Kidney epithelial cell (primary cell): ENCODE data around the gene ARRDC4. TPM values are rescaled to one million over a fixed set of nuclear protein-coding genes. Genes with fewer than 3 reads are reported as not detected.

ENCODE experiments used
- DNase-seq: peaks from one replicate; pipeline ENCODE4 v3.0.0-alpha.2; 2010; ENCODE audit warnings: low read depth
- H3K27me3 ChIP-seq: 2 replicates; pipeline ENCODE4 v1.6.0; 2011; ENCODE audit warnings: low read length; ENCODE audit not compliant: control insufficient read depth, insufficient read depth
- H3K36me3 ChIP-seq: 2 replicates; pipeline ENCODE4 v1.5.1; 2011; ENCODE audit warnings: low read length; ENCODE audit not compliant: control insufficient read depth, insufficient read depth
- H3K4me3 ChIP-seq: 2 replicates; pipeline ENCODE4 v1.5.1; 2011; ENCODE audit warnings: low read depth, mild to moderate bottlenecking, control low read depth, low read length
- CTCF ChIP-seq: IDR thresholded peaks from 2 replicates; pipeline ENCODE4 v1.5.1; 2011; ENCODE audit warnings: mild to moderate bottlenecking, moderate library complexity, low read length, control low read depth, inconsistent platforms; ENCODE audit not compliant: insufficient read depth, poor library complexity, severe bottlenecking
- total RNA-seq: library from RNA; depleted of rRNA; stranded (reverse); fragments of >200 nt; gene quantifications from 2 replicates; pipeline ENCODE4 v1.2.3, GENCODE V29; 2015

ARRDC4 gene
- total RNA-seq, 1 donor from 2014 or later: 4.4 TPM

- Histone ChIP-seq H3K27me3 (no peaks in the 10 kb centered on the region), H3K4me3 (no peak overlapping the region), H3K36me3 (no peaks in the 10 kb centered on the region)
- no peak for TF ChIP-seq CTCF
- no peak for DNase-seq
Observed at GRCh38 chr15:97976766-97977503, 16.4 kb downstream of the ARRDC4 start.

GRCh38 chr15:97977734-97978133 is 17.2 kb downstream of the ARRDC4 start:
- no peaks in the 10 kb centered on the region for H3K36me3 ChIP-seq
- H3K27me3 ChIP-seq: no peaks in the 10 kb centered on the region
- no peak for DNase-seq
- H3K4me3 ChIP-seq: no peak overlapping the region
- no peak for TF ChIP-seq CTCF

- DNase-seq: no peak
- H3K36me3 ChIP-seq: no peaks in the 10 kb centered on the region
- H3K27me3 ChIP-seq: no peaks in the 10 kb centered on the region
- no peak for TF ChIP-seq CTCF
- no peak overlapping the region for H3K4me3 ChIP-seq
Observed at GRCh38 chr15:97978401-97979139, 18.1 kb downstream of the ARRDC4 start.

GRCh38 chr15:97979140-97979520 is 18.6 kb downstream of the ARRDC4 start:
- TF ChIP-seq CTCF: no peak
- DNase-seq: no peak
- no peaks in the 10 kb centered on the region for H3K27me3 ChIP-seq
- no peaks in the 10 kb centered on the region for H3K36me3 ChIP-seq
- H3K4me3 ChIP-seq: no peak overlapping the region

GRCh38 chr15:97981058-97981457 is 20.6 kb downstream of the ARRDC4 start:
- DNase-seq: no peak
- no peak for TF ChIP-seq CTCF
- Histone ChIP-seq H3K36me3 (no peaks in the 10 kb centered on the region), H3K4me3 (no peak overlapping the region), H3K27me3 (no peaks in the 10 kb centered on the region)
